Psoas muscle (tissue), 8 donors: Measurements from ENCODE around the gene ZFP82. TPM values are rescaled to one million over a fixed set of nuclear protein-coding genes. Genes with fewer than 3 reads are reported as not detected.

Experiments used
- ATAC-seq, 4 donors: fragments of 200-7000 bp; cut with Tn5 transposase; one replicate each; pipeline ENCODE4 v1.9.1; 2020; ENCODE audit warnings: moderate library complexity in 3 of 4, mild to moderate bottlenecking in 2 of 4
- DNase-seq, 2 donors: peaks; one replicate each; pipeline ENCODE4 v3.0.0-alpha.2; 2020
- H3K27ac ChIP-seq: fragments of 200-600 bp; one replicate; pipeline ENCODE4 v1.8.0; 2022
- H3K27me3 ChIP-seq, 3 donors: fragments of 200-600 bp in 1 of 3; one replicate each; pipeline versions ENCODE4 v1.6.1 to v1.8.0; 2013 to 2022; ENCODE audit warnings: low read length in 2 of 3, mild to moderate bottlenecking in 2 of 3, moderate library complexity in 1 of 3; ENCODE audit not compliant: insufficient read depth in 3 of 3
- H3K36me3 ChIP-seq, 2 donors: fragments of 200-600 bp in 1 of 2; one replicate each; pipeline versions ENCODE4 v1.6.1 to v1.8.0; 2013 to 2022; ENCODE audit warnings: low read depth in 1 of 2, mild to moderate bottlenecking in 1 of 2, moderate library complexity in 1 of 2; ENCODE audit not compliant: insufficient read depth in 1 of 2
- H3K4me1 ChIP-seq: fragments of 200-600 bp; one replicate; pipeline ENCODE4 v1.8.0; 2022
- H3K4me3 ChIP-seq: fragments of 200-600 bp; one replicate; pipeline ENCODE4 v1.8.0; 2022; ENCODE audit warnings: mild to moderate bottlenecking
- H3K9me3 ChIP-seq: fragments of 200-600 bp; one replicate; pipeline ENCODE4 v1.8.0; 2022
- CTCF ChIP-seq: fragments of 200-600 bp; IDR thresholded peaks from one replicate; pipeline ENCODE4 v1.8.0; 2022; ENCODE audit warnings: antibody characterized with exemption
- WGBS, 3 donors: extraction: QIAGEN DNeasy Blood & Tissue Kit; methylation state at CpG; one replicate each; pipeline versions ENCODE4 v1.1.6 to v1.1.7; 2013; 5-methylcytosine and 5-hydroxymethylcytosine counted together
- intact Hi-C, 2 donors: fragments of 100-400 bp; cut with DNase I; formaldehyde crosslinking; loops; one replicate each; pipeline versions ENCODE4 v1.11.0 to v1.14.2; 2022
- polyA plus RNA-seq, 3 donors: library from polyadenylated mRNA; stranded (reverse); fragments of 200-250 nt; gene quantifications; one replicate each; pipeline ENCODE4 v1.2.3, GENCODE V29; 2013
- total RNA-seq, 4 donors: library from RNA; stranded (reverse); fragmentation: NEBNext Ultra II Directional in 2 of 4; extraction: Animal tissue kit (Norgen Biotek cat#: 25700) in 2 of 4; gene quantifications; one replicate each; pipeline versions ENCODE4 v1.2.1 to v1.2.4, GENCODE V29; 2021 to 2023
- donor health status: healthy with polysubstance abuse.
- donor health status: DM: no; HTN: no; CAD: no; lungs with moderate emphysema.
- donor health status: Bipolar disorder and iron deficiency.
- donor health status: healthy.
- donor health status: DM: yes; HTN: yes; CAD: no.
- donor health status: DM: no; HTN: no; CAD: no.
- donor health status: DM: no; HTN: no; CAD: no.
- donor health status: DM: yes; HTN: yes; CAD: no.

The ZFP82 gene
- total and polyA plus RNA-seq, 7 donors: 0.55 to 2.1 (median 1.1) TPM

- intact Hi-C loops: no loop called here
- H3K9me3 ChIP-seq: peaks cover 15% of the 10 kb centered on the region
- no peaks in the 10 kb centered on the region for H3K4me1 ChIP-seq
- no peak overlapping the region for H3K27ac ChIP-seq
- H3K36me3 ChIP-seq: peaks cover 22 to 93% of the 10 kb centered on the region in 2 donors
- no peak for TF ChIP-seq CTCF
- WGBS, 3 donors: 97 to 98% (median 98%) methylated on average over 3 of the region's 3 CpGs
- no peaks in the 10 kb centered on the region for H3K27me3 ChIP-seq
- no peak for DNase-seq
- ATAC-seq: no peak
- no peak overlapping the region for H3K4me3 ChIP-seq
Observed at GRCh38 chr19:36404498-36404897, 13.9 kb downstream of the ZFP82 start.

- no peak for TF ChIP-seq CTCF
Observed at GRCh38 chr19:36401475-36401874, 17.0 kb downstream of the ZFP82 start.

GRCh38 chr19:36398571-36398970 lies 19.9 kb downstream of the ZFP82 start:
- Histone ChIP-seq H3K9me3 (peaks cover 64% of the 10 kb centered on the region), H3K4me1 (no peaks in the 10 kb centered on the region), H3K27ac (no peak overlapping the region), H3K4me3 (no peak overlapping the region), H3K36me3 (peaks cover 9 to 74% of the 10 kb centered on the region in 2 donors), H3K27me3 (peaks cover 0 to under 1% (median 0%) of the 10 kb centered on the region in 3 donors)
- ATAC-seq: no peak
- no peak for DNase-seq
- intact Hi-C loops: no loop called here
- 91 to 95% (median 92%) methylated on average over 3 of the region's 3 CpGs for WGBS, 3 donors
- no peak for TF ChIP-seq CTCF

More at GRCh38 chr19:36401475-36401874, 17.0 kb downstream of the ZFP82 start:
- Histone ChIP-seq H3K4me1 (no peaks in the 10 kb centered on the region), H3K9me3 (peaks cover 37% of the 10 kb centered on the region), H3K27me3 (no peaks in the 10 kb centered on the region), H3K36me3 (peaks cover 10 to 84% of the 10 kb centered on the region in 2 donors), H3K4me3 (no peak overlapping the region), H3K27ac (no peak overlapping the region)
- no peak for DNase-seq
- 87 to 96% (median 95%) methylated on average over 7 of the region's 7 CpGs for WGBS, 3 donors
- ATAC-seq: no peak
- intact Hi-C loops: no loop called here

- no peak for DNase-seq
- no peak for TF ChIP-seq CTCF
- Histone ChIP-seq H3K4me3 (no peak overlapping the region), H3K9me3 (peaks cover 95% of the 10 kb centered on the region), H3K4me1 (no peaks in the 10 kb centered on the region), H3K27me3 (peaks cover 0 to 2% (median 0%) of the 10 kb centered on the region in 3 donors), H3K27ac (no peak overlapping the region), H3K36me3 (peaks cover 9 to 45% of the 10 kb centered on the region in 2 donors)
- intact Hi-C loops: no loop called here
- WGBS, 3 donors: 96 to 98% (median 98%) methylated on average over 11 of the region's 11 CpGs
- ATAC-seq: no peak
Observed at GRCh38 chr19:36392916-36393673, 25.3 kb downstream of the ZFP82 start.

- WGBS, 3 donors: 57 to 64% (median 63%) methylated on average over 10 of the region's 10 CpGs
- Histone ChIP-seq H3K4me3 (peak overlapping the region; percentile 89), H3K9me3 (peaks cover 17% of the 10 kb centered on the region), H3K27me3 (no peaks in the 10 kb centered on the region), H3K4me1 (peaks cover 12% of the 10 kb centered on the region), H3K27ac (peak overlapping the region; percentile 86), H3K36me3 (no peaks in the 10 kb centered on the region)
- DNase-seq (no peak), ATAC-seq (no peak)
- TF ChIP-seq CTCF: no peak
- intact Hi-C loops: no loop called here
Observed at GRCh38 chr19:36379510-36379819, 39.0 kb downstream of the ZFP82 start.
